ENCODE measurements around the gene RTL10.
"Not testable (repeated sequence)": the region's sequence is repeated elsewhere in the genome, so short reads cannot be mapped to it uniquely, and the experiment has no call there.

RTL10 gene

DNA sequence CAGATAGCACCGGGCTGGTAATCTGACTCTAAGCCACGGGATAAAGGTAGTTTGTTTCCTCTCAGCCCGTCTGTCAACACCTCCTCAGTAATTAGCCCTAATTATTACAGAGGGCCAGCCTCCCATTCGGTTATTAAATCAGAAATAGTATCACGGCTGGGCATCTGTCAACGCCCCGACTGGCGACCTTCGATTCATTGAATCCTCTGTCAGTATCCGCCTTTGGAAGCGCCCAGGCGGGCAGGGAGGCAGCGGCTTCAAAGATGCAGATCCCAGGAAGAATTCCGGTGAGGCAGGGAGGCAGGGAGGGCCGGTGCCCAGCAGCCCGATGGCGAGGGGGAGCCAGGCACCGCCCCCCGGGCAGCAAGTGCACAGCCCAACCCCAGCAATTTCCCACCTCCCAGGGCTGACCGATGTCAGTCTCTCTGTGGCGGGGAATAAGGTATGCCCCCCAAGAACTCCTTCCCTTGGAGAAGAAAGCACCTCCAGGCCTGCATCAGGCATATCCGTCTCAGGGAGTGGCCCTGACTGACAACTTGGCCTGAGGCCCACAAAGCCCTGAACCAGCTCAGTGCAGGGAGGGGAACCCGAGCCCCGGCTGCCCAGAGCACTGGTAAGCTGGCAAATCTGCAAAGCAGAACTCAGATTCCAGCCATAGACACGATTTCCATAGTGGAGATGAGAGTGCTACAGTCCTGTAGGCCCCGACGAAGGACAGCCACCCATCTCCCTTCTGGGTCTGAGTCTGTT is 11.4 kb downstream of the RTL10 start:
- DNase-seq (ENCODE audit: low read depth), result no peak

- no peak for DNase-seq (ENCODE audit: low read depth)
Measured at GRCh38 chr22:19842393-19843106, 12.1 kb downstream of the RTL10 start.

GRCh38 chr22:19841641-19842392 is 12.9 kb downstream of the RTL10 start:
- DNase-seq (ENCODE audit: low read depth), result no peak

- DNase-seq (ENCODE audit: low read depth), result no peak
Measured at GRCh38 chr22:19840955-19841640, 13.6 kb downstream of the RTL10 start.

DNA sequence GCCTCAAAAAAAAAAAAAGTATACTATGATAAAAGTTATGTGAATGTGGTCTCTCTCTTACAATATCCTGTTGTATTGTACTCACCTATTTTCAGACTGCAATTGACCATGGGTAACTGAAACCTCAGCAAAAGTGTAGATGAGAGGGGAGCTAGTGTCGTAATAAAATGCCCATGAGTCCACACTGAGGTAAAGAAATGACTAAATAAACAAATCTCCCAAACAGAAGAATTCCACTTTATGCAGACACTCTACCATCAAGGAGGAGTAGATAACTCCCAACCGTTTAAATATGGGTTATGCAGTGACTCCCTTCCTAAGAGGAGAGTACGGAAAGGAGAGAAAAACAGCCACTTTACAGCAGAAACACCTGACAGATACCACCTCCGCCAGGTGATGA is 14.6 kb downstream of the RTL10 start:
- DNase-seq (ENCODE audit: low read depth), result no peak

GRCh38 chr22:19837915-19838314 is 16.8 kb downstream of the RTL10 start:
- DNase-seq (ENCODE audit: low read depth), result no peak

DNA sequence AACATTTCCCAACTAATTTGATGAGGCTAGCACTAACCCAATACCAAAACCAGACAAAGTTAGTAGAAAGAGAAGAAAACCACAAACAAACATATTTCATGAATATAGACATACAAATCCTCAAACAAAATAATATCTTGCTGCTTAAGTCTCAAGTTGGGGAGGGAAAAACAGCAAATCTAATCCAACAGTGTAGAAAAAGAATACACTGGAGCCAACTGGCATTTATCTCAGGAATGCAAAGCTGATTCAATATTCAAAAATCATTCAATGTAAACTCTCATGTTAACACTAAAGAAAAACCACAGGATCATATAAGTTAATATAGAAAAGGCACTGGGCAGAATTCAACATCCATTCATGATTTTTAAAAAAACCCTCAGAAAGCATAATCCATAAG is 18.2 kb downstream of the RTL10 start:
- no peak for DNase-seq (ENCODE audit: low read depth)

GRCh38 chr22:19834599-19834998 is 20.1 kb downstream of the RTL10 start:
- no peak for DNase-seq (ENCODE audit: low read depth)

DNA sequence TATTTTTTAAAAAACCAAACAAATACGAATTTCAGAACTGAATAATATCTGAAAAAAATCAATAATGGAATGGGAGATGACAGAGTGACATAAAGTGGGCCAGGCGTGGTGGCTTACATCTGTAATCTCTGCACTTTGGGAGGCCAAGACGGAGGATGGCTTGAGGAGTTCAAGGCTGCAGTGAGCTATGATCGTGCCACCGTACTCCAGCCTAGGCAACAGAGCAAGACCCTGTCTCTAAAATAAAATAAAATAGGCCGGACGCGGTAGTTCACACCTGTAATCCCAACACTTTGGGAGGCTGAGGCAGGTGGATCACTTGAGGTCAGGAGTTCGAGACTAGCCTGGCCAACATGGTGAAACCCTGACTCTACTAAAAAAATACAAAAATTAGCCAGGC is 21.3 kb downstream of the RTL10 start:
- DNase-seq (ENCODE audit: low read depth), result not testable (repeated sequence)

GRCh38 chr22:19832476-19833108 is 22.1 kb downstream of the RTL10 start:
- DNase-seq (ENCODE audit: low read depth), result no peak

DNA sequence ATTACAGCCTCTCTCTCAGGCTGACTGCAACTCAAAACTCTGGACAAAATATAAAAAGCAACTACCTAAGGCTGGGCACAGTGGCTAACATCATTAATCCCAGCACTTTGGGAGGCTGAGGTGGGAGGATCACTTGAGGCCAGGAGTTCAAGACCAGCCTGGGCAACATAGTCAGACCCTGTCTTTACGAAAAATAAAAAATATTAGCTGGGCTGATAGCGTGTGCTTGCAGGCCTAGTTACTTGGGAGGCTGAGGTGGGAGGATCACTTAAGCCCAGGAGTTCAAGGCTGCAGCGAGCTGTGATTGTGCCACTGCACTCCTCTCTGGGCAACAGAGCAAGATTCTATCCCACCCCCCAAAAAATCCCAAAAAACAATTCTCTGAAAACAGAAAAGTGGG is 22.7 kb downstream of the RTL10 start:
- DNase-seq (ENCODE audit: low read depth), result not testable (repeated sequence)

DNA sequence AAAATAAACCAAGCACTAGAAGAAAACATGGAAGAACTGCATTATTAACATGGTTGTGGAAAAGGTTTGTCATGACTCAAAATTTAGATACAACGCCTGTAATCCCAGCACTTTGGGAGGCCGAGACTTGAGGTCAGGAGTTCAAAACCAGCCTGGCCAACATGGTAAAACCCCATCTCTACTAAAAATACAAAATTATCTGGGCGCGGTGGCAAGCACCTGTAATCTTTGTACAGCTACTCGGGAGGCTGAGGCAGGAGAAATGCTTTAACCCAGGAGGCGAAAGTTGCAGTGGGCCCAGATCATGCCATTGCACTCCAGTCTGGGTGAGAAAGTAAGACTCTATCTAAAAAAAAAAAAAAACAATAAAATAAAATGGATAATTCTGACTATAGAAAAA is 23.7 kb downstream of the RTL10 start:
- DNase-seq (ENCODE audit: low read depth), result no peak

- no peak for DNase-seq (ENCODE audit: low read depth)
Measured at GRCh38 chr22:19828035-19828401, 26.7 kb downstream of the RTL10 start.

GRCh38 chr22:19827341-19828034 is 27.2 kb downstream of the RTL10 start:
- DNase-seq (ENCODE audit: low read depth), result no peak

DNA sequence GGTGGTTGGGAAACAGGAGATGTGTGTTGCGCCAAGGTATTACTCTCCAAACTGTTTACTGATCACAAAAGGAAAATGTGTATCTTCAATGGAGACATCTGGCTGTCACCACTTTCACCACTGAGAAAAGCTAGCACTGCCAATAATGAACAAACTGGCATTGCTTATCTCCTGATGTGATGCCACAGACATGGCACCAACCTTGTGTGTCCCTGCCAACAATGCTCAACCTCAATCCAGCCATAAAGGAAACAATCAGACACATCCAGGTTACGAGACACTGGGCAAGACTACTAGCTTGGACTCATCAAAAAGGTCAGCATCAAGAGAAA is 28.1 kb downstream of the RTL10 start:
- DNase-seq (ENCODE audit: low read depth), result no peak

DNA sequence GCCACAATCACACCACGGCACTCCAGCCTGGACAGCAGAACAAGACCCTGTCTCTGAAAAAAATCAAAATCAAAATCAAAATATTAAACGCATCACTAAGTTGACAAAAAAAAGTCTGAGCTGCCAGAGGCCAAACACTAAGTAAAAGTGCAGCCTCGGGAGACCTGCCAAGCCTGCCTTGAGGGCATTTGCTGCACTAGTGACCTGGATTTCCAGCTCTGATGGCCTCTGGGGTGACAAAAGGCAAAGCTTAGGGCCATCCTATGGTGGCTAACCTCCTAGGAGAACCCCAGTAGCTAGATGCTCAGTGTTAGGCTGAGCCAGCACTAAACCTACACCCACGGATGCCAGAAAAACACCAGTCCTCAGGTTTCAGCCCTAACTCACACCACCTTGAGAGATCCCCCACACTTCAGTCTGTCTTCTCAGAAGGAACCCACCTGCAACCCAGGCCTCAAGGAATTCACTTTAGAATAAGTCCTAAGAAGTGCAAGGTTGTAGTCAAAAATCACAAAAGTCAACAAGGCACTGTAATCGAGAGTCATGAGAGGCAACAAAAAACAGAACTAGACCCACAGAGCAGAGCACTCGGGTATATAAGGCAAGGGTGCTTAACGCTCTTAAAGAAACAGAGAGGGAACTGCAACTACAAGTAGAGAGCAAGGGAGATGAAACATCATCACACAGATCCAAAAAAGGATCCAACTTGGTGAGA is 28.6 kb downstream of the RTL10 start:
- no peak for DNase-seq (ENCODE audit: low read depth)

DNA sequence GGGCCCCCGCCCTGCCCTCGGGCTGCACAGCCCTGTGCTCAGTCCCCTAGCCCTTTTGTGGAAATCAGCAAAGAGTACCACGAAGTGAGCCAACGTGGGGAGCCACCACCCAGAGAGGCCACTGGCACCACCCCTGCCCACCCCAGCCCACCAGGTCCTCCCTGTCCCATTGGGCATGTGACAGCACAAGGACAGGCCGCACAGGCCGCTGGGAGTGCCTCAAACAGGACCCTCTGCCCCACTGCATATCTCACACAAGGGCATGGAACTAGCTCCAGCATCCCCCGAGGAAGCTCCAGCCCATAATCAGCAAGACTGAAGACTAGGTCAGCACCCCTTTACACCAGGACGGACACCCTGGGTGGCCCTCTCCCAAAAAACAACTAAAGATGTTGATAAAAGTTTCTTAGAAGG is 29.7 kb downstream of the RTL10 start:
- DNase-seq (ENCODE audit: low read depth), result no peak

DNA sequence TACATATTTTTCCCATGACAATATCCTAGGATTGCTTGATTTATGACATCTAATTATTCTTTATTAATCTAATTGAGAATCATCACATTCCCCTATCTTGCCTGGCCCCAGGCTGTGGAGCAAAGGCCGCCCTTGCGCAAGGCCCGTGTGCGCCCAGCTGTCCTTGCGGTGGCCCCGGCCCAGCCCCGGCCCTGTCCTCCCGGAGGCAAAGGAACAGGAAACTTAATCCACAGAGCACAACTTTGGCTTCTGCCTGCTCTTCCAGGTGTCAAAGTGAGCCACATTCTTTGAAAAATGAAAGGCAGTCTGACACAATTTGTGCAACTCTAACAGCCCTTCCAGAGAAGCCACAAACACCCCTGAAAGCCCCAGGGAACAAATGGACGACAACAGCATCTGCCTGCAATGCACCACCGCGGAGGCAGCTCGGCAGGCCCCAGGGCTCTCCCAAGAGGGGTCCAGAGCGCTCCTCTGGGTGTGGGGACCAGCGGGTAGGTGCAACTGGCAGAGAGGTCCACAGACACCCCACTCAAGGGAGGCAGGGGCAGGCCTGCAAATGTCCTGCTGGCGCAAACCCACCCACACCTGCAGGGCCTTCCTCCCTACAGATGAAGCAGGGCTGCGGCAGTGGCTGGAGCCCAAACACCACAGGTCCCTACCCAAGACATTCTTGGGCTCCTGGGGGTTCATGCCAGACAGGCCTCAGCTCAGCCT is 30.3 kb downstream of the RTL10 start:
- DNase-seq (ENCODE audit: low read depth), result no peak

DNA sequence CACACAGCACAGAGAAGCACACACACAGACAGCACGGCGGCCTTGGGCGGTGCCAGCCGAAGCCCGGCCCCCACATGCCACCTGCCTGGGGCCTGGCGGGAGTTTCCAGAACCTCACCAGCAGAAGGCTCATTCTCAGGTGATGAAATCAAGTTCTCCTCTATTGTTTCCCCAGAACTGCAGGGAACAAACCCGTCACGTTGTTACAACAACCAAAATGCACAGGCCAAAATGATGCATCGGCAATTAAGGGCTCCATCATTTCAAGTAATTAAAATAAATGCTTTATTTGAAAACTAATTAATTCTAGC is 30.8 kb downstream of the RTL10 start:
- DNase-seq (ENCODE audit: low read depth), result no peak

DNA sequence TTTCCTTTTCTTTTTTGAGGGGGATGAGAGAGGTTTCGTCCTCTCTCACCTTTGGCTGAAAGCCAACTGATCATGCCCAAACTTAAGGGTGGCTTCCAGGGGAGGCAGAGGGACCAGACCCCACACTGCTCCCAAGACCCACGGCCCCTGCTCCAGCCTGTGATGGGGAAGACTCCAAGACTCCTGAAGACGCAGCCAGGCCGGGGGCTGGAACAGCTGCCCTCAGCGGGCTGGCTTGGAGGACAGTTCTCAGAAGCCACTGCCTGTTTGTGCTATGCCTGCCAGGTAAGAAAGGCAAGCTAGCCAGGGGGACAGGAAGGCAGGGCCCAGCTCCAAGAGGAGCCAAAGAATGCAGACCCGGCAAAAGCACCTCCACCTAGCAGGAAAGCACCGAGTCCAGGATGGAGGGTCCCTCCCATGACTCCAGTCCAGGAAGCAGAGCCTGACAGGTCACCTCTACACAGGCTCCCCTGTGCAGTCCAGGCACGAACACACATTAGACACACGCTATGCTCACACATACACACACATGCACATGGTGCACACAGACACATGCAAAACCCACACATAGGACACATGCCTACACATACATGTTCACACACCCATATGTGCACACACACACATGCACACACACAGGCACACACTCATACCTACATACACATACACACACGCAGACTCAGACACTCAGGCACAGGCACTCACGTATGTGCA is 31.3 kb downstream of the RTL10 start:
- DNase-seq (ENCODE audit: low read depth), result no peak
